ENCODE results near the gene EXO1. TPM values are rescaled to one million over a fixed set of nuclear protein-coding genes. Genes with fewer than 3 reads are reported as not detected.

The EXO1 gene
- total and polyA plus RNA-seq, 2 donors (not counting 3 experiments of a cell fraction or from before 2014, with no cell fraction given): 4.1 to 23.5 TPM

- H3K4me1 ChIP-seq (ENCODE audit: control insufficient read depth, extremely low read depth, insufficient read depth, low read length): no peaks in the 10 kb centered on the region
- peaks cover 0 to 6% of the 10 kb centered on the region in 2 experiments for H3K36me3 ChIP-seq (ENCODE audit: control insufficient read depth in 2 of 2, extremely low read depth in 1 of 2, insufficient read depth in 2 of 2, low read length in 2 of 2)
- H3K9me3 ChIP-seq (replicated peaks; ENCODE audit: control insufficient read depth, insufficient read depth, low read length): no peaks in the 10 kb centered on the region
- POLR2A ChIA-PET: no interaction called here
- H4K20me1 ChIP-seq (replicated peaks; ENCODE audit: control insufficient read depth, extremely low read depth, insufficient read depth, low read length): no peaks in the 10 kb centered on the region
- DNase-seq (ENCODE audit: low read depth, low spot score): no peak
- no peaks in the 10 kb centered on the region for H3K9me1 ChIP-seq (replicated peaks; ENCODE audit: control insufficient read depth, extremely low read depth, insufficient read depth, low read length)
- H3K27ac ChIP-seq (ENCODE audit: insufficient read depth, low read depth, low read length): no peak overlapping the region
- TF ChIP-seq POLR2A (IDR thresholded peaks at IDR 0.05; ENCODE audit: low read depth, low read length) (no peak), JUN (IDR thresholded peaks at IDR 0.05; ENCODE audit: borderline replicate concordance, insufficient read depth, insufficient read length, low read depth) (no peak), GATA2 (IDR thresholded peaks at IDR 0.05; ENCODE audit: insufficient read depth, insufficient read length, low read depth, low read length) (no peak)
- no peak for FAIRE-seq
- CTCF ChIA-PET: no interaction called here
- dilution Hi-C loops (cut with MboI; ENCODE audit: extremely low pct_ligation_motif_present, low sequenced_read_pairs) (no loop called here), intact Hi-C loops (cut with micrococcal nuclease) (no loop called here)
- no peak overlapping the region for H3K4me2 ChIP-seq (ENCODE audit: insufficient read depth, low read length)
- H3K9ac ChIP-seq (replicated peaks; ENCODE audit: extremely low read depth, insufficient read depth, low read length): no peak overlapping the region
- no peak overlapping the region for H2AFZ ChIP-seq (ENCODE audit: low read depth, low read length)
- H3K79me2 ChIP-seq (ENCODE audit: control insufficient read depth, insufficient read depth, low read length): no peaks in the 10 kb centered on the region
- BruUV-seq (replicated peaks): no TSS peak
- H3K27me3 ChIP-seq (ENCODE audit: control insufficient read depth in 2 of 2, insufficient read depth in 2 of 2, low read length in 2 of 2): no peaks in the 10 kb centered on the region
- H3K4me3 ChIP-seq (replicated peaks in 1 of 3; ENCODE audit: insufficient read depth in 1 of 3, low read depth in 1 of 3, low read length in 3 of 3): no peak overlapping the region
Measured at GRCh38 chr1:241860922-241861321, 12.9 kb downstream of the EXO1 start.

GRCh38 chr1:241869022-241869421 lies 21.0 kb downstream of the EXO1 start:
- FAIRE-seq: no peak
- TF ChIP-seq FOS (IDR thresholded peaks at IDR 0.05; ENCODE audit: borderline replicate concordance, insufficient read depth, low read length): no peak
- no peak for TF ChIP-seq POLR2A (IDR thresholded peaks at IDR 0.05; ENCODE audit: low read depth, low read length)
- no peak for TF ChIP-seq CTCF (IDR thresholded peaks at IDR 0.05; ENCODE audit: extremely low read depth in 1 of 2, insufficient read depth in 1 of 2, low read depth in 1 of 2, low read length in 2 of 2)
- no peak for TF ChIP-seq POLR2AphosphoS5 (IDR thresholded peaks at IDR 0.05; ENCODE audit: insufficient read depth, low read depth, low read length)
- no peak for TF ChIP-seq EZH2 (IDR thresholded peaks at IDR 0.05; ENCODE audit: borderline replicate concordance, low read depth, low read length, severe bottlenecking)
- no peak for TF ChIP-seq GATA2 (IDR thresholded peaks at IDR 0.05; ENCODE audit: insufficient read depth, insufficient read length, low read depth, low read length)
- no peak for TF ChIP-seq JUN (IDR thresholded peaks at IDR 0.05; ENCODE audit: borderline replicate concordance, insufficient read depth, insufficient read length, low read depth)
- TF ChIP-seq MYC (IDR thresholded peaks at IDR 0.05; ENCODE audit: low read depth, low read length): no peak
- TF ChIP-seq MAX (IDR thresholded peaks at IDR 0.05; ENCODE audit: insufficient read depth, insufficient read length): no peak

More at GRCh38 chr1:241869022-241869421, 21.0 kb downstream of the EXO1 start:
- Histone ChIP-seq H3K36me3 (ENCODE audit: control insufficient read depth in 2 of 2, extremely low read depth in 1 of 2, insufficient read depth in 2 of 2, low read length in 2 of 2) (no peaks in the 10 kb centered on the region), H3K9me3 (replicated peaks; ENCODE audit: control insufficient read depth, insufficient read depth, low read length) (no peaks in the 10 kb centered on the region), H3K9ac (replicated peaks; ENCODE audit: extremely low read depth, insufficient read depth, low read length) (no peak overlapping the region), H4K20me1 (replicated peaks; ENCODE audit: control insufficient read depth, extremely low read depth, insufficient read depth, low read length) (no peaks in the 10 kb centered on the region), H3K4me1 (ENCODE audit: control insufficient read depth, extremely low read depth, insufficient read depth, low read length) (no peaks in the 10 kb centered on the region), H3K27ac (ENCODE audit: insufficient read depth, low read depth, low read length) (no peak overlapping the region), H3K4me2 (ENCODE audit: insufficient read depth, low read length) (no peak overlapping the region), H3K27me3 (ENCODE audit: control insufficient read depth in 2 of 2, insufficient read depth in 2 of 2, low read length in 2 of 2) (no peaks in the 10 kb centered on the region), H2AFZ (ENCODE audit: low read depth, low read length) (no peak overlapping the region), H3K9me1 (replicated peaks; ENCODE audit: control insufficient read depth, extremely low read depth, insufficient read depth, low read length) (no peaks in the 10 kb centered on the region), H3K79me2 (ENCODE audit: control insufficient read depth, insufficient read depth, low read length) (no peaks in the 10 kb centered on the region), H3K4me3 (replicated peaks in 1 of 3; ENCODE audit: insufficient read depth in 1 of 3, low read depth in 1 of 3, low read length in 3 of 3) (no peak overlapping the region)
- BruUV-seq (replicated peaks): no TSS peak
- POLR2A ChIA-PET: no interaction called here
- DNase-seq (ENCODE audit: low read depth, low spot score): no peak
- intact Hi-C loops (cut with micrococcal nuclease) (no loop called here), dilution Hi-C loops (cut with MboI; ENCODE audit: extremely low pct_ligation_motif_present, low sequenced_read_pairs) (no loop called here)
- CTCF ChIA-PET: no interaction called here
